GM12874 (cell line): Measurements from ENCODE around the gene EML1.

Experiments used
- TF ChIP-seq, protein P1 (sequence below): IDR thresholded peaks from 2 replicates; pipeline ENCODE4 v1.5.1; 2011; ENCODE audit warnings: low read depth, mild to moderate bottlenecking, control low read depth, low read length, moderate library complexity; ENCODE audit not compliant: insufficient read depth

The EML1 gene

DNA sequence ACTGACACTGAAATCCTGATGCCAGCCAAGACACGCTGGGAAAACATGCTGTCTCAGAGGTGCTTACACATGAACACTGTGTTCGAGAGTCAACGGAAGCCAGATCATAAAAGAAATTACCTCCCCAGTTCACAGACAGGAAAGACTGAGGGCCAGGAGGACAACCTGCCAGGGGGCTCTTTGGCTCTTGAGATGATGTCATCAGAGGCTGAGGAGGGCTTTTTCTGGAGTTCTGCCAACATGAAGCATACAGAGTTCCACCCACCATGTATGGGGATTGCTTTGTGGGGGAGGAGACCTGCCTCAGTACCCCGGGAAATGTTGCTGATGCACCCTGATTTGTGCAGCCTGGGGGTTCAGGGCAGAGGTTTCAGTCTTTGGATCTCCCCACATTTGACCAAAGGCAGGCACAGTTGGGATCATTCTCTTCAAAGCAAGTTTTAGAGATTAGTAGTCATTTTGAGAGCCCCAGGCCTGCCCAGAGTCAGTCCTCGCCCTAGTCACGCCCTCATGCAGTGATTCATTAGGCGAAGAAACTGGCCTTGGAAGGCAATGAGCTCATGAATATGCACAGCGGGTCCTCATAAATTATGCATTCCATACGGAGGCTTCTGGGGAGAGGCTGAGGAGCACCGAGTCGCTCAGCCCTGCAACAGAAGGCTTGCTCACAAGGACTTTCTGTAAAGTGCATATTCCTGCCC, 34.9 kb upstream of the EML1 start:
- TF ChIP-seq, protein P1, sequence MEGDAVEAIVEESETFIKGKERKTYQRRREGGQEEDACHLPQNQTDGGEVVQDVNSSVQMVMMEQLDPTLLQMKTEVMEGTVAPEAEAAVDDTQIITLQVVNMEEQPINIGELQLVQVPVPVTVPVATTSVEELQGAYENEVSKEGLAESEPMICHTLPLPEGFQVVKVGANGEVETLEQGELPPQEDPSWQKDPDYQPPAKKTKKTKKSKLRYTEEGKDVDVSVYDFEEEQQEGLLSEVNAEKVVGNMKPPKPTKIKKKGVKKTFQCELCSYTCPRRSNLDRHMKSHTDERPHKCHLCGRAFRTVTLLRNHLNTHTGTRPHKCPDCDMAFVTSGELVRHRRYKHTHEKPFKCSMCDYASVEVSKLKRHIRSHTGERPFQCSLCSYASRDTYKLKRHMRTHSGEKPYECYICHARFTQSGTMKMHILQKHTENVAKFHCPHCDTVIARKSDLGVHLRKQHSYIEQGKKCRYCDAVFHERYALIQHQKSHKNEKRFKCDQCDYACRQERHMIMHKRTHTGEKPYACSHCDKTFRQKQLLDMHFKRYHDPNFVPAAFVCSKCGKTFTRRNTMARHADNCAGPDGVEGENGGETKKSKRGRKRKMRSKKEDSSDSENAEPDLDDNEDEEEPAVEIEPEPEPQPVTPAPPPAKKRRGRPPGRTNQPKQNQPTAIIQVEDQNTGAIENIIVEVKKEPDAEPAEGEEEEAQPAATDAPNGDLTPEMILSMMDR = no peak

- TF ChIP-seq, protein P1 = no peak
These were observed 34.2 kb upstream of the EML1 start for GRCh38 chr14:99758872-99759545.

- TF ChIP-seq, protein P1 = no peak
These were observed 33.7 kb upstream of the EML1 start for GRCh38 chr14:99759546-99759925.

GRCh38 chr14:99760817-99761216, 32.4 kb upstream of the EML1 start:
- TF ChIP-seq, protein P1 = no peak

DNA sequence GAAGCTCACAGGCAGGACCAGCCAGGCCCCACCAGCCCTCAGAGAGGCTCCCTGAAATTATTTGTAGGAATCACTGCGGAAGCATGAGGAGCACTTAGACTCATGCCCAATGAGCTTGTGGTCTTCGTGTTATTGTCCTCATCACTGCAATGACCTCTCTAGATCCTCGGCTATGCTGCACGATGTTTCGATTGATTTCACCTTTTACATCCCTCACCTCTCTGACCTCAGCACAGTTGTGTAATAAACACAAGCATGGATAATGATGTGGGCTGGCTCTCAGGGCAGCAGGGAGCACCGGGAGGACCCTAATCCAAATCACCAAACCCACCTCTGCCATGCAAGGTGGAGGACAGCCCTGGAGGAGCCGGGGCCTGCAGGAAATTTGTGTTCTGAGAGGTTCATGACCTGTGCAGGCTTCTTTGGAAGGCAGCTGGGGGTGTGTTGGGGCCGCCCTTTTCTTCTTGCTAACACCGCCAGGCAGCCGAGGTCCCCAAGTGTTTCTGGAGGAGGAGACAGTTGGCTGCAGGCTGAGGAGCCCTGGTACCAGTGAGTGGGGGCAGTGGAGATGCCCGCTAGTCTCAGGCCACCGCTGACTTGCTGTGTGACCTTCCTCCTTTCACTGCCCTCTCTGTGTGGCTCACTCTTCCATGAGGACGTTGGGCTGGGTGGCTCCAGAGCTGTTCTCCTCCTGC, 29.5 kb upstream of the EML1 start:
- TF ChIP-seq, protein P1 = no peak

DNA sequence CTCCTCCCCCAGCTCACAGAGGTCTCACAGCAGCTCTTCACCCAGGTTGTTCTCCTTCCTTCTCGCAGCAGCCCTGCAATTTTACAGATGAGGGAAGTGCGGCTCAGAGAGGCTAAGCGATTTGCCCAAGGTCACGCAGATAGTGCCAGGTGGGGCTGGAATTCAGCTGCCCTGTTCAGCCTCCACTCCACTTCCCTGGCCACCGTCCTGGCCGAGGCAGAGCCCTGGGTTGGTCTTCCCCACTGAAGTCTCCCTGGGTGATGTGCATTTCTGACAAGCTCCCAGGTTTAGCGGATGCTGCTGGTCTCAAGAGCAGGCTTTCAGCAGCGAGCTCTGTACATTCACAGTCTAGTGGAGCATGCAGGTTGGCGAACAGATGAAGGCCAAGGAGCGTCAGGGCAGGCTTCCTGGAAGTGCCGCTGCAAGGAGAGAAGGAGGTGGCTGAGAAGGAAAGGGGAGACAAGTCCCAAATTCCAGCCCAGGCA, 28.9 kb upstream of the EML1 start:
- TF ChIP-seq, protein P1 = no peak

DNA sequence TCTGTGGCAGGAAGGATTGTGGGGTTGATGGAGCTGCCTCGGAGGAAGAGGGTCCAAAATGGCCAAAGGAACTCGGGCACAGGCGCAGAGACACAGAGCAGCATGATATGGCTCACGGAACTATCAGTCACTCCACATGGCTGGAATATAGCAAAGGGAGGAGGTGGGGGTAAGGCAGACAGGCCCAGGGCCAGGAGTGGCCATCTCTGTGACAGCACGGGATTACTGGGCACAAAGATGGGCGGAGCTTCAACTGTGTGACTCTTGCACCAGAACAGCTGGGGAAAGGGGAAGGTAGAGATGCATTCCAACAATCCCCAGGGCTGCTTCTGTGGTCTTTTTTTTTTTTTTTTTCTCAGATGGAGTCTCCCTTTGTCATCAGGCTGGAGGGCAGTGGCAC, 24.8 kb upstream of the EML1 start:
- TF ChIP-seq, protein P1 = no peak
